ENCODE measurements around the gene IER5.

The IER5 gene

DNA sequence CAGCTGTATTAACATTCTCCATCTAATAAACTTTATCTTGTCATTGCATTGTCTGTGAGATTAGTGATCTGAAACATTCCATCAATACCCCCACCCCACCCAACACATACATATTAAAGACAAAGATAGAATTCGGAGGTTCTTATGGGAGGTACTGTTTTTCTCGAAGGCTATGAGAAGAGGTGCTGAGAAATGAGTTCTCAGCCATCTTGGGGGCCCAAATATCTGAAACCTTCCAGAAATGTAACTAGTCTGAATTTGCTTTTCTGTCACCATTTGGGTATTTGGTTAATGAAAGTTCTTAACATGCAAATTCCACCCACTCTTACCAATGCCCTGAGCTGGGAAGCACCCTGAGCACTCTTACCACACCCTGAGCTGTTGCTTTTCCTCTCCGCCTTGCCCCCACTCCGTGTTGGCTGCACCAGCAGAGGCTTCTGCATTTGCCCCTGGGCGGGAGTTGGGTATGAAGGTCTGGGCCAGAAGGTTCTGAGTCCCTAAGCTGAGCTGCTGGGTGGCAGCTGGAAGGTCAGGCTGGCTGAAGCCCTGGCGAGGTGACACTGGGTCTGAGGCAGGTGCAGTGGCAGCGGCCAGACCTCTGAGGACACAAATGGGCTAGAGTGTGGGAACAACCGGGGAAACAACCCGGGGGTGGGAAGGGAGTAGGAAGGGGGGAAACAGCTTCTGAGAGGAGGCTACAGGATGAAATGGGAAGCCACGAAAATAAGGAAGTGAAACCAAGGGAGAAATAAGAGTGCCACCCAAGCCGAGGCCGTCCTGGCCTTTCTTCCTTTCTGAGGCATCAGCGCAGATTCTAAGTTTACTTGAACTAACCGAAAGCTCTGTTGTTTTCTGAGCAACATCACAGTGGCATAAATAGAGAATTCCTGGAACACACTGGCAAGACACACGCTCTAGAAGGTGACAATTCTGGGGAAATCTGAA is 26.3 kb upstream of the IER5 start:
- H3K4me1 ChIP-seq = peaks cover 29% of the 10 kb centered on the region
- no peaks in the 10 kb centered on the region for H3K27me3 ChIP-seq (ENCODE audit: low read depth)
- H3K4me3 ChIP-seq = no peak overlapping the region
- 0 out of 2 replicates have a peak, but pooled peaks cover 2% of the 10 kb centered on the region for H3K9me3 ChIP-seq
- in situ Hi-C loops (cut with MboI; ENCODE audit: low sequenced_read_pairs) = no loop called here
- H3K36me3 ChIP-seq (replicated peaks) = no peaks in the 10 kb centered on the region
- no peak for DNase-seq (ENCODE audit: low spot score in 2 of 2)

GRCh38 chr1:181062836-181063428 is 25.6 kb upstream of the IER5 start:
- in situ Hi-C loops (cut with MboI; ENCODE audit: low sequenced_read_pairs) = no loop called here

GRCh38 chr1:181064011-181064623 is 24.4 kb upstream of the IER5 start:
- Histone ChIP-seq H3K9me3 (0 out of 2 replicates have a peak, but pooled peaks cover 2% of the 10 kb centered on the region), H3K36me3 (replicated peaks) (no peaks in the 10 kb centered on the region), H3K4me1 (peaks cover 29% of the 10 kb centered on the region), H3K4me3 (no peak overlapping the region), H3K27me3 (ENCODE audit: low read depth) (no peaks in the 10 kb centered on the region)
- in situ Hi-C loops (cut with MboI; ENCODE audit: low sequenced_read_pairs) = no loop called here
- peak; percentile 85 to 99 for DNase-seq (ENCODE audit: low spot score in 2 of 2)

More at GRCh38 chr1:181062836-181063428, 25.6 kb upstream of the IER5 start:
- no peaks in the 10 kb centered on the region for H3K27me3 ChIP-seq (ENCODE audit: low read depth)
- H3K4me1 ChIP-seq = peaks cover 29% of the 10 kb centered on the region
- no peak overlapping the region for H3K4me3 ChIP-seq
- no peaks in the 10 kb centered on the region for H3K36me3 ChIP-seq (replicated peaks)
- no peak for DNase-seq (ENCODE audit: low spot score in 2 of 2)
- 0 out of 2 replicates have a peak, but pooled peaks cover 2% of the 10 kb centered on the region for H3K9me3 ChIP-seq

DNA sequence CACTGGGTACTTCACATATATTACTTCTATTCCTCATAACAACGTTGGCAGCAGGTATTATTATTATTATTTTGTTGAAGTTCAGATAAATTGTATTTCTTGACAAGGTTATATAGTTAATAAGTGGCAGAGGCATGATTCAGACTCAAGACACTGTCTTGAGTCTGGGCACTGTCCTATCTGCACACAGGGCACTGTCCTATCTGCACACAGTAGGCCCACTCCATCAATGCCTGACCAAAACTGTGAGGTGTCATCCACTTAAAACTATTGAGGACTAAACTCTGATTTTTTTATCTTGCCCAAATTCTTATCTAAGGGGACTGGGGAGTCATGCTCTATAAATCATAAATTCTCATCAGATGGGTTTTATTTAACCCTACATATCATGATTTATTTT is 23.8 kb upstream of the IER5 start:
- Histone ChIP-seq H3K4me3 (no peak overlapping the region), H3K9me3 (no peaks in the 10 kb centered on the region), H3K27me3 (ENCODE audit: low read depth) (no peaks in the 10 kb centered on the region), H3K36me3 (replicated peaks) (no peaks in the 10 kb centered on the region), H3K4me1 (peaks cover 29% of the 10 kb centered on the region)
- no peak for DNase-seq (ENCODE audit: low spot score in 2 of 2)
- in situ Hi-C loops (cut with MboI; ENCODE audit: low sequenced_read_pairs) = no loop called here

DNA sequence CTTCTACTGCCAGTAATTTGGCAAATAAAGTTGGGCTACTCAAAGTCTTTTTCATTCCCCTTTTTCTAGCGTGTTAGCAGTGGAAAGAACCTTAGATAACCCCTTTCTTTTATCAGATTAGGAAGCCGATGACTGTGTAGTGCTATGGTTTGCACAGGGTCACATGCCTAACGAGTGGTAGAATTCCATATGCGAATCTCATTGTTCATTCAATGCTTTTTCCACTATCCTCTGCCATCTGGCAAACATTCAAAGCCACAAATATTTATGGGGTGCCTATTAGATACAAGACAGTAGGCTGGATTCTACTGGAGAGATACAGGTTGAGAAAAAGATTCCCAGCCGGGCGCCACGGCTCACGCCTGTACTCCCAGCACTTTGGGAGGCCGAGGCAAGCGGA is 14.9 kb upstream of the IER5 start:
- in situ Hi-C loops (cut with MboI; ENCODE audit: low sequenced_read_pairs) = no loop called here
- no peaks in the 10 kb centered on the region for H3K27me3 ChIP-seq (ENCODE audit: low read depth)

GRCh38 chr1:181075766-181076350 is 12.6 kb upstream of the IER5 start:
- no peaks in the 10 kb centered on the region for H3K27me3 ChIP-seq (ENCODE audit: low read depth)
- no peaks in the 10 kb centered on the region for H3K9me3 ChIP-seq
- H3K36me3 ChIP-seq (replicated peaks) = no peaks in the 10 kb centered on the region
- peaks cover 24% of the 10 kb centered on the region for H3K4me1 ChIP-seq
- DNase-seq (ENCODE audit: low spot score in 2 of 2) = peak; percentile 32 to 50
- in situ Hi-C loops (cut with MboI; ENCODE audit: low sequenced_read_pairs) = no loop called here
- no peak overlapping the region for H3K4me3 ChIP-seq

More for the DNA sequence above, 14.9 kb upstream of the IER5 start:
- DNase-seq (ENCODE audit: low spot score in 2 of 2) = no peak
- no peaks in the 10 kb centered on the region for H3K9me3 ChIP-seq
- H3K36me3 ChIP-seq (replicated peaks) = no peaks in the 10 kb centered on the region
- H3K4me1 ChIP-seq = peaks cover 24% of the 10 kb centered on the region
- no peak overlapping the region for H3K4me3 ChIP-seq

DNA sequence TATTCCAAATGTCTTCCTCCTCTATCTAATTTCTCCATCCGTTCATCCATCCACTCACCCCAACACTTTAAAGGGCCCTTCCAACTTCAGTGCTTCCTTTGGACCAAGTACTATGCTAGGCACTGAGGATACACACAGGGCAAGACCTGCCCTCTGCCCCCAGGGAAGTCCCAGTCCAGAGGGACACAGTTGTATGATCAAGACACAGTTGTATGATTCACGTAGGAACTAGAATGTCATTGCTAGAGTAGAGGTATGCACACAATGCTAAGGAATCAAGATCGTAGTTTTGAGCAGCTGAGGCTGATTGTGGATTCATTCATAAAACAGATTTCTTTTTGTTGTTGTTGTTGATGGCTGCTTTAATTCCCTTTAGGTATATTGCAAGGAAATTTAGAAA is 11.6 kb upstream of the IER5 start:
- H3K27me3 ChIP-seq (ENCODE audit: low read depth) = no peaks in the 10 kb centered on the region
- H3K9me3 ChIP-seq = no peaks in the 10 kb centered on the region
- no peak for DNase-seq (ENCODE audit: low spot score in 2 of 2)
- no peaks in the 10 kb centered on the region for H3K36me3 ChIP-seq (replicated peaks)
- in situ Hi-C loops (cut with MboI; ENCODE audit: low sequenced_read_pairs) = no loop called here
- no peak overlapping the region for H3K4me3 ChIP-seq
- peaks cover 31% of the 10 kb centered on the region for H3K4me1 ChIP-seq

DNA sequence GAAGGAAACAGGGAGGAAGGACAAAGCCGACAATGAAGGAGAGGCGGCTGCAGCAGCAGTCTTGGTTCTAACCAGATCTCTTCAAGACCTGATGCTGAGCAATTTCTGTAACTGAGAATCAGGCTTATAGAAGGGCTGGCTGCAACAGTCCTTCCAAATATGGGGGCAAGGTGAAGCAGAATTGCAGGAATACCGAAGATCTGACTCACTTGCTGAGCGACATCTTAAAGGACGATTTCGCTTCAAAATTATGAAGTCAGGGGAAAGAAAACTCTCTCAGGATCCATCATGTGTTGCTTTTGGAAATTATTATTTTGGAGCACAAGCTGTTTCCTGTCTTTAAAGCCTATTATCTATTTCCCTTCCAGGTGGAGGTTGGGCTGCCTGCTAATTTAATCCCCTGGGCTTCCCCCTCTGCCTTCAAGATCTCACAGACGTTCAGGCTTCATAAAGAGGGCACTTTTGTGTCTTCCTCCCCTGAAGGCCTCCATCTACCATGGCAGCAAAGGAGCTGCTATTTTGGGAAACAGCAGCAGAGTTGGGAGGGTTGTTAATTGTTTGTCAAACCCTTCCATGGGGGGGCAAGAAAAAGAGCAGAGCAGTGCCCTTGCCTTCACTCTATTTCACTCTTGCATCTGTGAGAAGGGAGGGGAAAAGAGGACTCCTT is 10.8 kb upstream of the IER5 start:
- Histone ChIP-seq H3K27me3 (ENCODE audit: low read depth) (no peaks in the 10 kb centered on the region), H3K4me3 (no peak overlapping the region), H3K4me1 (peaks cover 31% of the 10 kb centered on the region), H3K36me3 (replicated peaks) (no peaks in the 10 kb centered on the region), H3K9me3 (no peaks in the 10 kb centered on the region)
- no peak for DNase-seq (ENCODE audit: low spot score in 2 of 2)
- in situ Hi-C loops (cut with MboI; ENCODE audit: low sequenced_read_pairs) = no loop called here

GRCh38 chr1:181079382-181079781 is 9.1 kb upstream of the IER5 start:
- no peaks in the 10 kb centered on the region for H3K9me3 ChIP-seq
- H3K4me3 ChIP-seq = no peak overlapping the region
- H3K27me3 ChIP-seq (ENCODE audit: low read depth) = no peaks in the 10 kb centered on the region
- H3K4me1 ChIP-seq = peaks cover 31% of the 10 kb centered on the region
- in situ Hi-C loops (cut with MboI; ENCODE audit: low sequenced_read_pairs) = no loop called here
- no peaks in the 10 kb centered on the region for H3K36me3 ChIP-seq (replicated peaks)
- DNase-seq (ENCODE audit: low spot score in 2 of 2) = no peak

DNA sequence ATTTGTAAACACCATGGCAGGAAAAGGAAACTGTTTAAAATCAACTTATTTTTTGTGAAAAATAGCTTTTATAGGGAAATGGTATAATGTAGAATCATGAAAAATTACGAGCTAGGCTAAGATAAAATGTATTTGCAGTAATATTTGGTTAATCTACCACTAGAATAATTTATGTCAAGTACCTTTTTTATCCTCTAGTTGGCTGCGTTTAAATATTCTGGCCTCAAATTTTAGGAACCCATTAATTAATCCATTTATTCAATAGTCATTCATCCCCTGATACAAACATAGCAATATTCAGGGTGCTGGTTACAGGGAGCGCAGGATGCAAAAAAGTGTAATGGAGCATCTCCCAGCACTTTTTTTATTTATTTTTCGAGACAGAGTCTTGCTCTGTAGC is 8.6 kb upstream of the IER5 start:
- peaks cover 31% of the 10 kb centered on the region for H3K4me1 ChIP-seq
- in situ Hi-C loops (cut with MboI; ENCODE audit: low sequenced_read_pairs) = no loop called here
- no peaks in the 10 kb centered on the region for H3K27me3 ChIP-seq (ENCODE audit: low read depth)
- H3K4me3 ChIP-seq = no peak overlapping the region
- no peaks in the 10 kb centered on the region for H3K36me3 ChIP-seq (replicated peaks)
- no peak for DNase-seq (ENCODE audit: low spot score in 2 of 2)
- H3K9me3 ChIP-seq = no peaks in the 10 kb centered on the region

GRCh38 chr1:181080556-181080955 is 7.9 kb upstream of the IER5 start:
- in situ Hi-C loops (cut with MboI; ENCODE audit: low sequenced_read_pairs) = no loop called here
- Histone ChIP-seq H3K9me3 (no peaks in the 10 kb centered on the region), H3K4me1 (peaks cover 26% of the 10 kb centered on the region), H3K4me3 (no peak overlapping the region), H3K27me3 (ENCODE audit: low read depth) (no peaks in the 10 kb centered on the region), H3K36me3 (replicated peaks) (no peaks in the 10 kb centered on the region)
- DNase-seq (ENCODE audit: low spot score in 2 of 2) = no peak

DNA sequence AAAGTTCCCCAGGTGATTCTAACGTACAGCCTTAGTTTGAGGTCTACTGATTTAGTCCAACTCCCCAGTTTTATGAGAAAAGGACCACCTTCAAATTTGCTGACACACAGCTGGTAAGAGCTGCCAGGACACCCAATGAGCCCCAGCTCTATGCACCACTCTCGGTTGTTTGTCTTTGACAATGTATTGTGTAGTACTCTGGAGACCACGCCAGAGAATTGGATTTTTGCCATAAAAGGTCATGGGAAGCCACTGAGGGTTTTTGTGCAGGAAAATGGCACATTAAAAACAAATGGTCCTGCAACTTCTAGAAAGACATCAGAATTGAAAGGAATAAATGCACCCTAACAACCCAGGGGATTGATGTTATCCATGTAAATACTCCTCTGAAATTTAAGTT is 7.1 kb upstream of the IER5 start:
- Histone ChIP-seq H3K36me3 (replicated peaks) (no peaks in the 10 kb centered on the region), H3K27me3 (ENCODE audit: low read depth) (no peaks in the 10 kb centered on the region), H3K4me3 (no peak overlapping the region), H3K9me3 (no peaks in the 10 kb centered on the region), H3K4me1 (peaks cover 17% of the 10 kb centered on the region)
- peak in 1 of 2 experiments; percentile 33 for DNase-seq (ENCODE audit: low spot score in 2 of 2)
- in situ Hi-C loops (cut with MboI; ENCODE audit: low sequenced_read_pairs) = no loop called here

GRCh38 chr1:181083842-181084605 is 4.5 kb upstream of the IER5 start:
- H3K36me3 ChIP-seq (replicated peaks) = no peaks in the 10 kb centered on the region
- H3K27me3 ChIP-seq (ENCODE audit: low read depth) = no peaks in the 10 kb centered on the region
- DNase-seq (ENCODE audit: low spot score in 2 of 2) = peak; percentile 45 to 52
- no peak overlapping the region for H3K4me3 ChIP-seq
- in situ Hi-C loops (cut with MboI; ENCODE audit: low sequenced_read_pairs) = no loop called here
- H3K9me3 ChIP-seq = no peaks in the 10 kb centered on the region
- H3K4me1 ChIP-seq = peaks cover 15% of the 10 kb centered on the region
